HG03025 (cell line): ENCODE measurements around the gene CGREF1.

Source experiments
- ATAC-seq: cut with Tn5 transposase; IDR thresholded peaks from one replicate; pipeline ENCODE4 v1.9.1; 2021; ENCODE audit warnings: mild to moderate bottlenecking, moderate library complexity; ENCODE audit not compliant: unreplicated experiment, low FRiP score

The CGREF1 gene

GRCh38 chr2:27091746-27092695, 26.9 kb downstream of the CGREF1 start:
- ATAC-seq: no peak

GRCh38 chr2:27089111-27089954, 29.6 kb downstream of the CGREF1 start:
- no peak for ATAC-seq

- no peak for ATAC-seq
Observed at GRCh38 chr2:27088634-27089033, 30.3 kb downstream of the CGREF1 start.

GRCh38 chr2:27087823-27088410, 31.0 kb downstream of the CGREF1 start:
- ATAC-seq: no peak

DNA sequence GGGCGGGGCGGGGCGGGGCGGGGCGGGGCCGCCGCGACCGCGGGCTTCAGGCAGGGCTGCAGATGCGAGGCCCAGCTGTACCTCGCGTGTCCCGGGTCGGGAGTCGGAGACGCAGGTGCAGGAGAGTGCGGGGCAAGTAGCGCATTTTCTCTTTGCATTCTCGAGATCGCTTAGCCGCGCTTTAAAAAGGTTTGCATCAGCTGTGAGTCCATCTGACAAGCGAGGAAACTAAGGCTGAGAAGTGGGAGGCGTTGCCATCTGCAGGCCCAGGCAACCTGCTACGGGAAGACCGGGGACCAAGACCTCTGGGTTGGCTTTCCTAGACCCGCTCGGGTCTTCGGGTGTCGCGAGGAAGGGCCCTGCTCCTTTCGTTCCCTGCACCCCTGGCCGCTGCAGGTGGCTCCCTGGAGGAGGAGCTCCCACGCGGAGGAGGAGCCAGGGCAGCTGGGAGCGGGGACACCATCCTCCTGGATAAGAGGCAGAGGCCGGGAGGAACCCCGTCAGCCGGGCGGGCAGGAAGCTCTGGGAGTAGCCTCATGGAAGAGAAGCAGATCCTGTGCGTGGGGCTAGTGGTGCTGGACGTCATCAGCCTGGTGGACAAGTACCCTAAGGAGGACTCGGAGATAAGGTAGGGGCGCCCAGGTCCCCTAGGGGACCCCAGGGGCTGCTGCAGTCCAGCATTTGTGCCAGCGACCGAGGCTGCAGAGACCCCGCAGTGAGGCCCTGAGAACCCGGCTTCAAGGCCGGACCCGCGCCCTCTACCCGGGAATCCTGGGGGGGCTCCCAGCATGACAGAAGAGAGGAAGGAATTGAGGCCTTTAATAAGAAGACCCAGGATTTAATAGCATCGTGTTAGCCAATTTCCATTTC, 32.0 kb downstream of the CGREF1 start, which contains the start of gene KHK:
Gene KHK (plus strand): TSS at position 49 of the 870 bp plus-strand sequence. CDS start 488 bp downstream, at position 537.
- ATAC-seq: no peak

DNA sequence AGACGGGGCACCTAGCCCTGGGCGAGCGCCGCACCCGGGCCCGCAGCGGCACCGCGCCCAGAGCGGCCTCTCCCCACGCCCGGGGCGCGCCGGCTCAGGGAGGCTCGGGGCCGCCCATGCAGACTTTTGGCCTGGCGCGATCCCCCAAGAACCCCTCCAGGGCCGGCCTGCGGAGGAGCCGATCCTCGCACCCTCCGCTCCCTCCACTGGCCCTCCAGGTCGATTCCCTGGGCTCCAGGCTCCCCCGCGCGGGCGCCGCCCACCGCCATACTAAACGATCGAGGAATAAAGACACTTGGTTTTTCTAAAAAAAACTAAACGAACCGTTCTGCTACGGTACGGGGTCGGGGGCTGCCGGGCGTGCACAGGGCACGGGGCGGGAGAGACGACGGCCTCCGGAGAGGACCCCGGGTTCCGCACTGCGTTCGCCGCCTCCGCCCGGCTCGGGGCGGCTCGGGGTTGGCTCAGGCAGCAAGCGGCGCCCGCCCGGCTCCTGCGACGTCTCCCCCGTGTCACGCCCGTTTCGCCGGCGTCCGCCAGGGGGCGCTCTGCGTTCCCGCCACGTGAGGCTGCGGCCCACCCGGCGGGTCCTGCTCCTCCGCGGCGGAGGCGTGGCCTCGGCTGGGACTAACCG, 32.7 kb downstream of the CGREF1 start:
- peak; percentile 81 for ATAC-seq

DNA sequence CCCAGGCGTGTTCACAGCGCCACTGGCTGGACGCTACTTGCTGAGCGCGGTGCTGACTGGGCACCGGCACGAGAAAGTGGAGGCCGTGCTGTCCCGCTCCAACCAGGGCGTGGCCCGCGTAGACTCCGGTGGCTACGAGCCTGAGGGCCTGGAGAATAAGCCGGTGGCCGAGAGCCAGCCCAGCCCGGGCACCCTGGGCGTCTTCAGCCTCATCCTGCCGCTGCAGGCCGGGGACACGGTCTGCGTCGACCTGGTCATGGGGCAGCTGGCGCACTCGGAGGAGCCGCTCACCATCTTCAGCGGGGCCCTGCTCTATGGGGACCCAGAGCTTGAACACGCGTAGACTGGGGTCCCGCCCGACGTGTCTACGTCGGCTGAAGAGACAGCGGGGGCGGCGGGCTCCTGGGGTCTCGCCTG, 33.2 kb downstream of the CGREF1 start:
- ATAC-seq: peak; percentile 7

DNA sequence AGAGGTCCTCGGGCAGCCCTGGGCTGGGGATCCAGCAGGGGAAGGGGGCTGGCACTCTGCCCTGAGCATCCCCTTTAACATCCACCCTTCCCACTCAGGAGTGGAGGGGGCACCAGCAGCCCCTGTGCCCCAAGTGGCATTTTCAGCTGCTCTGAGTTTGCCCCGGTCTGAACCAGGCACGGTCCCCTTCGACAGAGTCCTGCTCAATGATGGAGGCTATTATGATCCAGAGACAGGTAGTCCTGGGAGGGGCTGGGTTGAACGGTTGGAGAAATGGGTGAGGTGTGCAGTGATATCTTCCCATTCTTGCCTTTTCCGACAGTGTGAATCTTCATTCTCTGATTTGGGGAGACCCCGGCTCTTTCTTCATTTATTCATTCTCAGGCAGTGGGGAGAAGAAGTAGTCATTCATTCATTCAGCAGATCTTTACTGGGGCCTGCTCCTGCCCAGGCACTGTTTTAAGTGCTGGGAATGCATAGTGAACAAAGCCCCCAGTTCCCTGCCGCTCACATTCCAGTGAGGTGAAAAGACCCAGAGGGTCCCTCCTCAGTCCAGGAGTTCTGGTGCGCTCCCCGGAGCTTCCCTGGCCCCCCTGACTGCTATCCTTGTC, 33.8 kb downstream of the CGREF1 start:
- no peak for ATAC-seq

DNA sequence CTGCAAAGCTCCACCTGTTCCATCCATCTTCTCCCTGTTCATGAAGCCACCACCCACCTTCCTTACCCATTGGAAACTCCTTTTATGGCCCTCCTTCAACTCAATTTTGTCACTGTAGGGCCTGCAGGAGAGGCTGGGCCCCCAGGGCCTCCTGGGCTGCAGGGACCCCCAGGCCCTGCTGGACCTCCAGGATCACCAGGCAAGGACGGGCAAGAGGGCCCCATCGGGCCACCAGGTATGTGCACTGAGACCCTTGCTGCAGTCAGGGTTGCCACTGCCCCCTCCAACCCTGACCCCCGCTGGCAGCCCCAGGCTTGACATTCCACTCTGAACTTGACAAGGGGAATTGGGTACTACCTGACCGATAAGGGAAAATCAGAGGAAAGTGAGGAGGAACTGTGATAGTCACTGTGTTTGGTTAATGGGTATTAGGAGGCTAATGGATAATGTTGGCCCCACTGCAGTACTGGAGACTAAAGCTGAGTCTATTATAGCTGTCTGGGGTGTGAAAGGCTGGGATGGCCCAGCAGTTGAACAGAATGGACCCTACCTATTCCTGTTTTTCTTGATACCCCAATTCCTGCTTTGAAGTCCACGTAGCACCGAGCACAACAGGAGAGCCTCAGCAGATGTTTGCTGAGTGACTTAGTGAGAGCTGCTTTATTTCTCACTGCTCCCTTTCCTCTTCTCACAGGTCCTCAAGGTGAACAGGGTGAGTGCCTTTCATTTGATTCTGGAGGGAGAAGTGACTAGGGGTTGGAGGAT, 34.4 kb downstream of the CGREF1 start:
- no peak for ATAC-seq

DNA sequence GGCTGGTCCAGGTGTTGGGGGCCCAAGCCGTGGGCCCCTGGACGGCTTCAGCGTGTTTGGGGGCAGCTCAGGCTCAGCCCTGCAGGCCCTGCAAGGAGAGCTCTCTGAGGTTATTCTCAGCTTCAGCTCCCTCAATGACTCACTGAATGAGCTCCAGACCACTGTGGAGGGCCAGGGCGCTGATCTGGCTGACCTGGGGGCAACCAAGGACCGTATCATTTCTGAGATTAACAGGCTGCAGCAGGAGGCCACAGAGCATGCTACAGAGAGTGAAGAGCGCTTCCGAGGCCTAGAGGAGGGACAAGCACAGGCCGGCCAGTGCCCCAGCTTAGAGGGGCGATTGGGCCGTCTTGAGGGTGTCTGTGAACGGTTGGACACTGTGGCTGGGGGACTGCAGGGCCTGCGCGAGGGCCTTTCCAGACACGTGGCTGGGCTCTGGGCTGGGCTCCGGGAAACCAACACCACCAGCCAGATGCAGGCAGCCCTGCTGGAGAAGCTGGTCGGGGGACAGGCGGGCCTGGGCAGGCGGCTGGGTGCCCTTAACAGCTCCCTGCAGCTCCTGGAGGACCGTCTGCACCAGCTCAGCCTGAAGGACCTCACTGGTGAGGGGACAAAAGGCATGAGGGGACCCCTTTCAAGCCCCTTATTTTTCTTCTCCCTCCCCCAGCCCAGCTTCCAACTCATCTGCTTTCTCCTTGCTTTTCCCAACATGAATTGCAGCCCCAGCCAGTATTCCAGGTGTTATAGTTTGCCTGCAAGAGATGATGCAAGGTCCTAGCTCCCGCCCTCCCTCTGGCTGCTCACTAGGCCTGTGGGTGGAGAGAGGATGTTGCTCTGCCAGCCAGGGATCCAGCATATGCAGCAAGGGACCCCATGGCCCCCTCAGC, 35.3 kb downstream of the CGREF1 start:
- no peak for ATAC-seq

DNA sequence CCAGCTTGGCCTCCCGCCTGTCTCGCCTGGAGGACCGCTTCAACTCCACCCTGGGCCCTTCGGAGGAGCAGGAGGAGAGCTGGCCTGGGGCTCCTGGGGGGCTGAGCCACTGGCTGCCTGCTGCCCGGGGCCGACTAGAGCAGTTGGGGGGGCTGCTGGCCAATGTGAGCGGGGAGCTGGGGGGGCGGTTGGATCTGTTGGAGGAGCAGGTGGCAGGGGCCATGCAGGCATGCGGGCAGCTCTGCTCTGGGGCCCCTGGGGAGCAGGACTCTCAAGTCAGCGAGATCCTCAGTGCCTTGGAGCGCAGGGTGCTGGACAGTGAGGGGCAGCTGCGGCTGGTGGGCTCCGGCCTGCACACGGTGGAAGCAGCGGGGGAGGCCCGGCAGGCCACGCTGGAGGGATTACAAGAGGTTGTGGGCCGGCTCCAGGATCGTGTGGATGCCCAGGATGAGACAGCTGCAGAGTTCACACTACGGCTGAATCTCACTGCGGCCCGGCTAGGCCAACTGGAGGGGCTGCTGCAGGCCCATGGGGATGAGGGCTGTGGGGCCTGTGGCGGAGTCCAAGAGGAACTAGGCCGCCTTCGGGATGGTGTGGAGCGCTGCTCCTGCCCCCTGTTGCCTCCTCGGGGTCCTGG, 36.0 kb downstream of the CGREF1 start:
- ATAC-seq: no peak

- no peak for ATAC-seq
Observed at GRCh38 chr2:27081984-27082772, 36.8 kb downstream of the CGREF1 start.

GRCh38 chr2:27080603-27080936, 38.4 kb downstream of the CGREF1 start:
- no peak for ATAC-seq

DNA sequence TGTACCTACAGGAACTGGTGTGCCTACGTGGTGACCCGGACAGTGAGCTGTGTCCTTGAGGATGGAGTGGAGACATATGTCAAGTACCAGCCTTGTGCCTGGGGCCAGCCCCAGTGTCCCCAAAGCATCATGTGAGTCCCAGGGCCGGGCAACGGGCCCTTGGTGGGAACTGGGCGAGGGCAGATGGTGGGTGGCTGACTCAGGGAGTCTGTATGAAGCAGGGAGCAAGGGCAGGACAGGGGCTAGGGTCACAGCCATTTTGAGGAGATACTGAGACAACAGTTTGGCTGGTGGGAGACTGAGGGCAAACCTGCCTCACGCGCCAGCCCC, 38.8 kb downstream of the CGREF1 start:
- ATAC-seq: no peak

DNA sequence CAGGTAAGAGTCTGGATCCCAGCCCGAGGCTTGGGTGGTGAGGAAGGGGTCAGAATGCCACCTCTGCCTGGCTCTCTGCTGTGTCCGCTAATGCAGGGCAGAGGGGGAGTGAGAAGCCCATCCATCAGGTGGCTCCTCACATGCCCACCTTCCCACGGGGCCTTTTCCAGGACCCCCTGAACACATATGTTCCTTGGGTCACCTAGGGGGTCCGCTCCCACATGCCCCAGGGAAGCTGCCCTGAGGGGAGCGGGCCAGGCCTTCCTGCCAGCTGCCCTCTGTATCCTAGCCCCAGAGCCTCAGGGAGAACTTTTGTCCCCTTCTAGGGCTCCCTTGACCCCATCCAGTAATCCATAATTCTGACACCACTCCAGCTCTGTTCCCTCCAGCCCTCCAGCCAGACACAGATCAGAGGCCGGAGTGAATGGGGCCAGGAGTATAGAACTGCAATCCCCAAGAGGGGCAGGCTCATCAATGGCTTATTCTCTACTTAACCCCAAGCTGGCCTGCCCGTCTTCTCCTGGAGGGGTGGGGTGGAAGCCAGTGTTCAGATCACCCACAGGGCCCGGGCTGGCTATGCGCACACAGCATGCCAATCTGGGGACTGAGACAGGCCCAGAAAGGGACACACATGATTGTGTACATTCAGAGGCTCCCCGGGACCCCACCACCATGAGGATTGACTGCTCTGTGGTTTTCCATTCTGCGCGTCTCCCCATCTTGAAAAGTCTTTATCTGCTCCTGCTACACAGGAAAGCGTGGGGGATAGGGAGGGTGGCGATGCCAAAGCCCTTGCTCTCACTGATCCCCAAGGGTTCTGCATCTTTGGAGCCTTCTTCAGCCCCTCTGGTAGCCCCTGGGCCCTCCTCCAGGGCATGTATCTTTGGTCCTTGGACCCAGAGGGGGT, 39.4 kb downstream of the CGREF1 start:
- no peak for ATAC-seq
